CD1c-positive myeloid dendritic cell (primary cell): ENCODE data around the gene SIGLEC1.
A peak's percentile ranks its signal among the peaks of the same experiment; 100 is the strongest.

Source experiments
- DNase-seq: peaks from one replicate; pipeline ENCODE4 v3.0.0-alpha.2; 2016; ENCODE audit errors: extremely low spot score

The SIGLEC1 gene

GRCh38 chr20:3728876-3729275 is 16.5 kb upstream of the SIGLEC1 start:
- no peak for DNase-seq

- no peak for DNase-seq
Observed at GRCh38 chr20:3728354-3728753, 16.0 kb upstream of the SIGLEC1 start.

- peak; percentile 29 for DNase-seq
Observed at GRCh38 chr20:3727401-3728021, 15.1 kb upstream of the SIGLEC1 start.

GRCh38 chr20:3724356-3724755 is 12.0 kb upstream of the SIGLEC1 start:
- DNase-seq: no peak

DNA sequence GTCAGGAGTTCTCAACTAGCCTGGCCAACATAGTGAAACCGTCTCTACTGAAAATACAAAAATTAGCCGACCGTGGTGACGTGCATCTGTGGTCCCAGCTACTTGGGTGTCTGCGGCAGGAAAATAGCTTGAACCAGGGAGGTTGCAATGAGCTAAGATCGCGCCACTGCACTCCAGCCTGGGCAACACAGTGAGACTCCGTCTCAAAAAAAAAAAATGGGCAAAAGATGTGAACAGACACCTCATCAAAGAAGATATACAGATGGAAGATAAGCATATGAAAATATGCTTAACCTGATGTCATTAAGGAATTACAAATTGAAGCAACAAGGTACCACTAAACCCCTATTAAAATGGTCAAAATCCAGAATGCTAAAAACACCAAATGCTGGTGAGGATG is 10.9 kb upstream of the SIGLEC1 start:
- DNase-seq: no peak

DNA sequence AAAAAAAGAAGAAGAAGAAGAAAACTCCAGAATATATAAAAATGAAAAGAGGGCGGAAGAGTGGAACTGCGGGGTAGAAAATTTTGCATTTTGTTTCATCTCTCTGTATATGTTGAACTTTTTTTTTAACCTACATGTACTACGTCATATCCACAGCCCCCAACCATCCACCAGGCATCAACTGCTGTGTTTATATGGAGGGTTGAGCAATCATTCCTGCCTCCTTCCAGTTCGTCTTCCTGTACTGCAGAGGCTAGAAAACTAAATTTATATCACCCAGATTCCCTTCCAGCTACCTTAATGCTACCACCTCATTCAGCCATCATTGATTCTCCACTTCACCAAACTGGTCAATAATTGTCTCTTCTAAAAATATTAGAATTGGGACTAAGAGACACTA is 9.5 kb upstream of the SIGLEC1 start:
- DNase-seq: no peak

DNA sequence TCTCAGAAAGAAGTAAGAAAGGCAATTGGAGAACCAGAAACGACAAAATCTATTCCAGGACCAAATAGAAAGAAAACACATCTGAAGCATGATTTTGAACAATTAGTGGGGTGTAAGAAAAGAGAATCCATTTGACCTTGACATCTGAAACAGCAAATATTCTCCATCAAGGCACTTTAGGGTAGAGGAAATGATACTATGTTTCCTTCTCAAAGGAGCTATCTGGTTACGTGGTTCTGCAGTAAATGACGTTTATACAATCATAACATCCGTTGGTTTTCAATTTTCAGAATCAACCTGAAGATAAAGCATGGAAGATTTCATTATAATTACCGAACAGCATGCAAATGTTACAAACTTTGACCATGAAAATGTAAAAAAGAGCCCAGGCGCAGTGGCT is 8.2 kb upstream of the SIGLEC1 start:
- no peak for DNase-seq

DNA sequence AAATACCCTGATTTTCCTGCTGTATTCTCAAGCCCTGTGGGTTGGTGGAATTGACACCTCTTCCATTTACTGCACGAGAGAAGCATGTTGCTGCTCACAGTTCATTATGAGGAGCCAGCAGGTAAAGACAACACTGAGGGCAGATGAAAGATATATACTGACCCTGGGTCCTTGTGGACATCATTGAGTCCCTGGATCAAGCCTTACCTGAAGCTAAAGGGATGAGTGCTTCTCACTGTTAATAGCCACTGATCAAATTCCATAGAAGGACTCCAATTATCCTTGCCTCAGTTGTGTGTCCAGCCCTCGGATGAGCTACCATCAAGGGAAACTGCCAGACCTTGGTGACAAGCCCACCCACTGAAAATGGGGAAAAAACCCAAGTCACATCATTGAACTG is 7.7 kb upstream of the SIGLEC1 start:
- DNase-seq: no peak

DNA sequence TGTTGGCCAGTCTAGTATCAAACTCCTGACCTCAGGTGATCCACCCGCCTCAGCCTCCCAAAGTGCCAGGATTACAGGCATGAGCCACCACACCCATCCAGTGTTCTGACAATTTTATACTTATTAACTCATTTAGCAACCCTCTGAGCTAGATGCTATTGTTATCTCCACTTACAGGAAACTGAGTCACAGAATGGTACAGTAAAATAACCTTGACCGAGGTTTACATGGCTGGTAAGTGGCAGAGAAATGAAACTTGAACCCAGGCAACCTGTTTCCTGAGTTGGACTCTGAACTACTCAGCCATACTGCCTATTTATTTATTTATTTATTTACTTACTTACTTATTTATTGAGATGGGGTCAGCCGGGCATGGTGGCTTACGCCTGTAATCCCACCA is 6.6 kb upstream of the SIGLEC1 start:
- DNase-seq: no peak

GRCh38 chr20:3716195-3716834 is 3.9 kb upstream of the SIGLEC1 start:
- peak; percentile 6 for DNase-seq

GRCh38 chr20:3714092-3714491 is 1.7 kb upstream of the SIGLEC1 start:
- DNase-seq: peak; percentile 88

DNA sequence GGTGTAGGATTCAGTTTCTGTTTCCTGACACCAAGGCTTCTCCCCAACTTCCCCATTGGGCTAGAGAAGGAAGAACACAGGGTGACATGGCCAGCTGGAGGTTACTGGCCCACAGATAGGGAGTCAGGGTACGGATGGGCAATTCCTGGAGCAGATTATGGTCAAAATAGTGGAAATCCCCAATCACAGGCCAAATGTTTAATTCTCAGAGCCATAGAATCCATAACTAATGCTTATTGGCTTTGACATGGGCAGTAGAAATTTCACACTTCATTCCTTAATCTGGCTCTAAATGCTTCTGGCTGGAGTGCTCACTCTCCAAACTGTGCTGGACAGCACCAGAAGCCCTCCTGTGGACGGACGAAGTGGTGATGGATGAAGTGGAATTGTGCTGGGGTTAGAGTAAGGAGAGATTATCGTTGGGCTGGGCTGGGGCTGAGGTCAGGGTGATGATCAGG is 887 bp downstream of the SIGLEC1 start:
- DNase-seq: peak; percentile 61

DNA sequence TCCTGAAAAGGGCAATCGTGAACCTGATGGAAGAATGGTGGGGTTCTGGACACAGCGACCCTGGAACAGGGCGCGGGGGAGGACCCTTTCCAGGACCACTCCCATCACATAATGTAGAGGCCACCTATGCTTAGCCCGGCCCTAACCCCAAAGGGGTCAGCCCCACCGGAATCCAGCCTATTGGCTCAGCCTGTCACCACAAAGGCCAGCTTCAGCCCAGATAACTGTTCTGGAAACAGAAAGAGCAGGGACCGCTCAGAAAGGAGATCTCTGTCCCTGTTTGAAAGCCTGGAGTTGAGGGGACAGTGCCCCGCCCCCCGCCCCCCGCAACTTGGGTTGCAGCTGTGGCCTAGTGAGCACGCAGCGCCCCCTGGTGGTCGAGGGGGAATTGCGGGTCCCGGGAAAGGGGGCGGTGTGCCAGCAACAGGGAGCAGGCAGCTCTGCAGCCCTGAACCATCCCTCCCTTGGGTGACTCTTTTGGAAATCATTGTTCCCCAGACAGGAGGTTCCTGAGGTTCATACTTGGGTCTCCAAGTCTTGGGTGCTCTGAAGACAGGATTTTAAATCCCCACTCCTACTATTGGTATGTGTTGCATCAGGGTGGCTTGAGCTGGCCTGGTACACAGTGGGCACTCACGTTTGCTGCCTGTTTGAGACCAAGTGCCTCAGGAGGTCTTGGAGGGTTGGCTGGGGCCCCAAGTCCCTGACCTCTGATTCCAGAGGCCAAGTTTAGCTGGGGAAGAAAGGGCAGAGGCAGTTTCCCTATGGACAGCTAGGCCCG is 1.5 kb downstream of the SIGLEC1 start:
- DNase-seq: peak; percentile 66

DNA sequence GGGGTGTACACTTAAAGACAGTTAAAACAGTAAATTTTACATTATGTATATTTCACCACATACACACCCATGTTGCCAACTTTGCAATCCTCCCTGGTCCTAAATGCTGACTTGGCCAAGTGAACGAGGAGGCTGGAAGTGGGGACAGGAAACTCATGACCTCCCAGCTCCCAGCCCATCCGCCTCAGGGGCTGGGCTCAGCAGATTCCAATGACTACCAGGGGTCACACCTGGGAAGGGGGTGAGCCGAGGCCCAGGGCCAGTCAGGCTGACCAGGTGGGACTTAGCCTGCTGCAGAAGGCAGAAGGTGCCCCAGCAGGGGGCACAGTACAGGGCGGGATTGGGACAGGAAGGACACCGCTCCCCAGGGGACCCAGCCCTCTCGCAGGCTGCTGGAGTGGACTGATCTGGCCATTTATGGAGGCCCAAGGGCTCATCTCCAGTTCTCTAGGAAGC is 2.4 kb downstream of the SIGLEC1 start:
- DNase-seq: no peak

DNA sequence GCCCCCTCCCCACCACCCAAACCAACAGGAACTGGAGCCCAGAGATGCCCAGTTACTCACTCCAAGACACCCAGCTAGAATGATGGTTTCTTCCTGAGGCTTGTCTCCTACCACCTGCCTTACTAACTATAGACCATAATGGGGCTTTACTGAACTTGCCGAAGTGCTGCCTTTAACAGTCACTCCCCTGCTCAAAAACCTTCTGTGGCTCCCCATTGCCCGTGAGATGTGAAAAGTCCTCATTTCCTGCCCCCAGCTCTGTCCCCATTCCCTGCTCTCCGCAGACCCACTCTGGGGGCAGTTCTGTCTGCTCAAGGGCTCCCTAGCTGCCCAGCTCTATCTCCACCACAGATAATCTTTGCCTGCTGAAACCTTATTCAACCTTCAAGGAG is 4.9 kb downstream of the SIGLEC1 start:
- DNase-seq: no peak

- DNase-seq: no peak
Observed at GRCh38 chr20:3706774-3707507, 5.5 kb downstream of the SIGLEC1 start.

DNA sequence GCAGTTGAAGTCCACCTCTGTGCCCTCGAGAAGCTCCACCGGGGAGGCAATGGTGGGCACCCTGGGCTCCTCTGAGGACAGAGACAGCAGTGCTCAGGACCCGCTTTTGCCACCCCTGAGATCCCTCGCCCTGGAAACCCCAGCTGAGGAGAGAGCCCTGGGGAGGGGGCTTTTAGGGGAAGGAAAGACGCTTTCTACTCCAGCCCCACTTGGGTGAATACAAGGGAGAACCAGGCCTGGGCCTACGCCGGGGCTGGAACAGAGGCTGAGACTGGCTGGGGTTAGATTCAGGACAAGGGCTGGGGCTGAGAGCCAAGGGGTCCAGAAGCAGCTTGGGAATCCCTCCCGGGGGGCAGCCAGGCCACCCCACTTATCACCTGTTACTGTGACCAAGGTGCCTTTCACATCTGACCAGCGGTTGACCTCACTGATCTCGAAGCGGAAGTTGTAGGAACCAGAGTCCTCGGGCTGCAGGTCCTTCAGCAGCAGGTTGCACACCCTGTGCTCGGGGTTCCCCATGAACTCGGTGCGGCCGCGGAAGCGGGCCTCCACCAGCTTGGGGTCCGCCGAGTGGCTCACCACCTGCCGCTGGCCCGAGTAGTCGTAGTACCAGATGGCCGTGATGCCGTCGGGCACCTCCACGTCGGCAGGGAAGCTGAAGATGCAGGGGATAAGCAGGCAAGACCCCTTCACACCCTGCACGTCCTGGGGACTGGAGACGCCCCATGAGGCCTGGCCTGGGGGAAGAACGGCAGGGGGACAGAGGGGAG is 6.2 kb downstream of the SIGLEC1 start:
- no peak for DNase-seq

GRCh38 chr20:3705491-3705969 is 6.9 kb downstream of the SIGLEC1 start:
- DNase-seq: no peak

GRCh38 chr20:3704087-3704486 is 8.3 kb downstream of the SIGLEC1 start:
- no peak for DNase-seq

DNA sequence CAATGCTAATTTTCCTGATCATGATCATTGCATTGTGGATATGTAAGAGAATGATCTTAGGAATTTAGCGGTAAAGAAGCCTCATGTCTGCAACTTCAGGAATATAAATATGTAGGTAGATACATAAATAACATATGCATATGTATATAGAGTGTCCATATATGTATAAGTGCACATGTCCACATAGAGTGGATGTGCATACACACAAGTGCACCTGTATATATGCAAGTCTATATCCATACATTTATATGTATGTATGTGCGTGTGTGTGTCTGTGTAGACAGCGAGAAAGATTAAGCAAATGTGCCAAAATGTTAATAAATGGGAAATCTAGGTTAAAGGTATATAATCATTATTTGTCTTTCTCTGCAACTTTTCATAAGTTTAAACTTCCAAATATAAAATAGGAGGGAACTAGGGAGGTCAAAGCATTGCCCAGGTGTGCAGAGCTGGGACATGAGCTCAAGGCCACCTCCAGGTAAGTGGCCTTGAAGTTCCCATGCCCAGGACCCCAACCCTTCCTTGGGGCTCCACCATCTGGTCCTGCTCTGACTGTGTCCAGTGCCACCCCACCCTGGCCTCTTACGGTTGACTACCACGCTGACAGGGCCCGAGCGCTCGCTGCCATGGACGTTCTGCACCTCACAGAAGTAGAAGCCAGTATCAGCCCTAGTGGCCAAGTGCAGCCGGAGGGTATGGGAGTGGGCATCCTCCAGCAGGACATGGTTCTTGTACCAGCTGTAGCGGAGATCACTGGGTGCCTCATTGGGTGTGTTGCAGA is 9.6 kb downstream of the SIGLEC1 start:
- DNase-seq: no peak
